Breast epithelium (tissue), 4 donors: ENCODE measurements around the gene LMNA. TPM values are rescaled to one million over a fixed set of nuclear protein-coding genes. Genes with fewer than 3 reads are reported as not detected.

Source experiments
- DNase-seq, 2 donors: peaks; one replicate each; pipeline ENCODE4 v3.0.0-alpha.2; 2019; ENCODE audit warnings: low spot score in 2 of 2
- H3K27ac ChIP-seq, 2 donors: fragments of 200-600 bp; sonication (generic) in 1 of 2; one replicate each; pipeline ENCODE4 v1.5.1; 2016 to 2019; ENCODE audit warnings: mild to moderate bottlenecking in 1 of 2
- H3K27me3 ChIP-seq, 2 donors: fragments of 200-600 bp; sonication (generic) in 1 of 2; one replicate each; pipeline versions ENCODE4 v1.5.1 to v1.6.0; 2017 to 2019; ENCODE audit warnings: control low read depth in 1 of 2, mild to moderate bottlenecking in 1 of 2
- H3K36me3 ChIP-seq: fragments of 200-600 bp; one replicate; pipeline ENCODE4 v1.5.1; 2019
- H3K4me1 ChIP-seq, 2 donors: fragments of 200-600 bp; sonication (generic); one replicate each; pipeline ENCODE4 v1.5.1; 2016 to 2019; ENCODE audit warnings: control low read depth in 1 of 2
- H3K4me3 ChIP-seq, 3 donors: fragments of 200-600 bp; sonication (generic); 1 replicate in 2 of 3; 2 replicates in 1 of 3; pipeline ENCODE4 v1.5.1; 2016 to 2019; ENCODE audit warnings: mild to moderate bottlenecking in 3 of 3, moderate library complexity in 2 of 3
- H3K9me3 ChIP-seq, 2 donors: fragments of 200-600 bp; sonication (generic) in 1 of 2; one replicate each; pipeline ENCODE4 v1.5.1; 2016 to 2019; ENCODE audit warnings: control low read depth in 1 of 2
- POLR2A ChIP-seq: fragments of 450-650 bp; IDR thresholded peaks from one replicate; pipeline ENCODE4 v1.6.1; 2016; ENCODE audit warnings: antibody characterized with exemption, mild to moderate bottlenecking, moderate library complexity
- POLR2AphosphoS5 ChIP-seq, 3 donors: sonication (generic); formaldehyde crosslinking; IDR thresholded peaks; one replicate each; pipeline ENCODE4 v1.6.1; 2017; ENCODE audit warnings: antibody characterized with exemption in 3 of 3
- intact Hi-C: fragments of 100-400 bp; cut with DNase I; formaldehyde crosslinking; loops from one replicate; pipeline ENCODE4 v1.15.1; 2023; ENCODE audit warnings: low total_unique reads
- total RNA-seq, 3 donors: library from RNA; depleted of rRNA; stranded (reverse); fragments of >200 nt; gene quantifications; one replicate each; pipeline ENCODE4 v1.1.0, GENCODE V29; 2016
- TF ChIP-seq, protein P1 (sequence below), 3 donors: fragments of 450-650 bp; IDR thresholded peaks; one replicate each; pipeline ENCODE4 v1.5.1; 2016 to 2017; ENCODE audit warnings: antibody characterized with exemption in 3 of 3, mild to moderate bottlenecking in 3 of 3, moderate library complexity in 3 of 3

The LMNA gene
- total RNA-seq, 3 donors from 2014 or later, result 292 to 367 (median 319) TPM

DNA sequence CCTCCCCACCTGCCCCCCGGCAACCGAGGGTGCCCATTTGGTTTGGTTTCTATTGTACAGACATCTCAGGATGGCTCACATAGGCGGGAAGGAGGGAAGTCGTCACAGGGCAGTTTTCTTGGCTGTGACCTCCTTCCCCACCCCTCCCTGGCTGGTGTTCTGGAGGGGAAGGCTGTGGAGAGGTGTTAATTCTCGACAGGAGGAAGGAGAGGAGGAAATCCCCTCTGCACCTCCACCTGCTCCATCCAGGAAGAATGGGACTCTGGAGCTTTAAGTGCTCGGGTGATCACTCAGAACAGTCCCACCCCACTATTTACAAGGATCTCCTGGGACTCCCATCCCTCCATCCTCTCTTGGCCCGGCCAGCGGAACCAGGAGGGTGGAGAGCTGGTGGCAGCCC is 39.9 kb upstream of the LMNA start:
- Histone ChIP-seq H3K4me1 (no peaks in the 10 kb centered on the region), H3K27ac (no peak overlapping the region)
- TF ChIP-seq POLR2AphosphoS5 (IDR thresholded peaks at IDR 0.05), result no peak

DNA sequence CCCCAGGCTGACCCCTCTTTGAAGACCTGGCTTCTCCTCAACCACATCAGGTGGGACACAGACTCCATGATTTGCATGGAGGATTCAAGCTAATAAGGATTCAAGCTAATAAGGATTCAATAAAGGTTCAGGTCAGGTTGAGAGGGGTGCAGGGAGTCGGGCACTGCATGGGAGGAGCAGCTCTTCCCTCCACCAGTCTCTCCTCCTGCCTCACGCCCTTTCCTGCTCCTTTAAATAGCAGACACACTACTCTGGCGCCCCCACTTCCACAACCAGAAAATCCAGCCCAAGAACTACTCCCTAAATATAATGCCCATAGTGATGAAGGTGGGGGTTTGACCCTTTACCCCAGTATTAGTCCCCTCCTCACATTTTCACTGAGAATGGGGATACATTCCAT is 39.3 kb upstream of the LMNA start:
- no peaks in the 10 kb centered on the region for H3K9me3 ChIP-seq
- H3K4me1 ChIP-seq, result no peaks in the 10 kb centered on the region
- TF ChIP-seq, protein P1, sequence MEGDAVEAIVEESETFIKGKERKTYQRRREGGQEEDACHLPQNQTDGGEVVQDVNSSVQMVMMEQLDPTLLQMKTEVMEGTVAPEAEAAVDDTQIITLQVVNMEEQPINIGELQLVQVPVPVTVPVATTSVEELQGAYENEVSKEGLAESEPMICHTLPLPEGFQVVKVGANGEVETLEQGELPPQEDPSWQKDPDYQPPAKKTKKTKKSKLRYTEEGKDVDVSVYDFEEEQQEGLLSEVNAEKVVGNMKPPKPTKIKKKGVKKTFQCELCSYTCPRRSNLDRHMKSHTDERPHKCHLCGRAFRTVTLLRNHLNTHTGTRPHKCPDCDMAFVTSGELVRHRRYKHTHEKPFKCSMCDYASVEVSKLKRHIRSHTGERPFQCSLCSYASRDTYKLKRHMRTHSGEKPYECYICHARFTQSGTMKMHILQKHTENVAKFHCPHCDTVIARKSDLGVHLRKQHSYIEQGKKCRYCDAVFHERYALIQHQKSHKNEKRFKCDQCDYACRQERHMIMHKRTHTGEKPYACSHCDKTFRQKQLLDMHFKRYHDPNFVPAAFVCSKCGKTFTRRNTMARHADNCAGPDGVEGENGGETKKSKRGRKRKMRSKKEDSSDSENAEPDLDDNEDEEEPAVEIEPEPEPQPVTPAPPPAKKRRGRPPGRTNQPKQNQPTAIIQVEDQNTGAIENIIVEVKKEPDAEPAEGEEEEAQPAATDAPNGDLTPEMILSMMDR (IDR thresholded peaks at IDR 0.05), result no peak
- TF ChIP-seq POLR2A (no peak), POLR2AphosphoS5 (IDR thresholded peaks at IDR 0.05) (no peak)
- H3K27ac ChIP-seq, result peak overlapping the region in 1 of 2 donors; percentile 76
- no peaks in the 10 kb centered on the region for H3K36me3 ChIP-seq
- H3K27me3 ChIP-seq, result no peaks in the 10 kb centered on the region
- intact Hi-C loops, result no loop called here
- DNase-seq, result no peak
- H3K4me3 ChIP-seq, result no peak overlapping the region

More for the DNA sequence above, 39.9 kb upstream of the LMNA start:
- Histone ChIP-seq H3K9me3 (no peaks in the 10 kb centered on the region), H3K27me3 (no peaks in the 10 kb centered on the region), H3K4me3 (no peak overlapping the region), H3K36me3 (no peaks in the 10 kb centered on the region)
- intact Hi-C loops, result no loop called here
- DNase-seq, result no peak

DNA sequence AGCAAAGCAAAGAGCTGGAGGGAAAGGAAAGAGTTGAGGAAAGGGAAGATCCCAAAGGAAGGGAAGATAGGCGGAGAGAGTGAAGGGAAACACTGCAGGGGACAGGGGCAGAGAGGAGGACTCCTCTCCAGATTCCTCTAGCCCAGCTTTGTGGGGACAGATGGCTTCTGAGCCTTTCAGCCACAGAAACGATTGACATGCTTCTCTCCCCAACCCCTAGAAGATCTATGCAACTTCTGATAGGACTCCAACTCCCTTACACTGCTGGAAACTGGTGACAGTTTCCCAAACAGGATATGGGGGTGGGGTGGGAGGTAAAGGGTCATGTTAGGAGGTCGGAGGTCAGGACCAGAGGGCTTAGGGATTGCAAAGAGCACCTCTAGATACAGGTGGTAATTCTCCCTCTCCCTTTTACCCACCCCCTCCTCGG is 38.7 kb upstream of the LMNA start:
- Histone ChIP-seq H3K27me3 (no peaks in the 10 kb centered on the region), H3K36me3 (no peaks in the 10 kb centered on the region), H3K9me3 (no peaks in the 10 kb centered on the region), H3K4me1 (no peaks in the 10 kb centered on the region), H3K4me3 (peak overlapping the region in 2 of 3 donors; percentile 56 to 68), H3K27ac (peak overlapping the region; percentile 50 to 76)
- intact Hi-C loops, result no loop called here
- no peak for DNase-seq
- TF ChIP-seq, protein P1 (IDR thresholded peaks at IDR 0.05), result no peak
- TF ChIP-seq POLR2AphosphoS5 (IDR thresholded peaks at IDR 0.05) (no peak), POLR2A (no peak)

DNA sequence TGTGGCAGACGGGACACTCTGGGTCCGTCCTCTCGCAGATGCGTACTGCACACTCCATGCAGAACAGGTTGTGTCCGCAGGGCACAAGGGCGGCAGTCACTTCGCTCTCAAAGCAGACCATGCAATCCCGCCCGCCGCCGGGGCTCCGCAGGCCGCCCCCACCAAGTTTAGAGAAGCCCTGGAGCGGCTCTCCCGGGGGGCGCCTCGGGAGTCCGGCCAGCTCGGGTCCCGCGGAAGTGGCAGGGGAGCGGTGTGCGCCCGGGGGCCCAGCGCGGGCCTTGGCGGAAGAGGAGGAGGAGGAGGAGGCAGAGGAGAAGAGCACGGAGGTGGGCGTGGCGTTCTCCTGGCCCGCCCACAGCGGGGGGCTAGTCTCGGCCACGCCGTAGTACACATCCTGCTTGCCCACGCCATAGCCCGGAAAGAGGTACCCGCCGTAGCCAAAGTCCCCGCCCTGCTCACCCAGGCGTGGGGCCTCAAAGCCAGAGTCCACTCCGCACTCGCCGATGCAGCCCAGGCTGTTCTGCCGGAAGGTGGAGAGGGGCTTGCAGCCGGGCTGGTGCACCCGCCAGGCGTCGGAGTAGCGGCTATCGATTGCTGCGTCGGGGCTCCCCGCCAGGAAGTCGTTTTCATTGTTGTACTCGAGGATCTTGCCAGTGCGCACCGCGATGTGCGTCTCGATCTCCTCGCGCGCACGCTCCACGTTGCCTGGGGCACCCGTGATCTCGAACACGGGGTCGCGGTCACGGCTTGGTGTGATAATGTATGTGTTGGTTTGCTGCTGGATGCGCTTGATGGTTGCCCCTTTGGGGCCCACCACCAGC is 37.7 kb upstream of the LMNA start:
- H3K9me3 ChIP-seq, result no peaks in the 10 kb centered on the region
- peak overlapping the region; percentile 40 to 68 (median 56) for H3K4me3 ChIP-seq
- no peaks in the 10 kb centered on the region for H3K4me1 ChIP-seq
- peak in 1 of 2 donors; percentile 38 for DNase-seq
- no peaks in the 10 kb centered on the region for H3K36me3 ChIP-seq
- TF ChIP-seq POLR2A, result no peak
- TF ChIP-seq POLR2AphosphoS5 (IDR thresholded peaks at IDR 0.05), result no peak
- TF ChIP-seq, protein P1 (IDR thresholded peaks at IDR 0.05), result peak in 1 of 3 donors; percentile 12
- intact Hi-C loops, result no loop called here
- peak overlapping the region; percentile 50 to 76 for H3K27ac ChIP-seq
- no peaks in the 10 kb centered on the region for H3K27me3 ChIP-seq

DNA sequence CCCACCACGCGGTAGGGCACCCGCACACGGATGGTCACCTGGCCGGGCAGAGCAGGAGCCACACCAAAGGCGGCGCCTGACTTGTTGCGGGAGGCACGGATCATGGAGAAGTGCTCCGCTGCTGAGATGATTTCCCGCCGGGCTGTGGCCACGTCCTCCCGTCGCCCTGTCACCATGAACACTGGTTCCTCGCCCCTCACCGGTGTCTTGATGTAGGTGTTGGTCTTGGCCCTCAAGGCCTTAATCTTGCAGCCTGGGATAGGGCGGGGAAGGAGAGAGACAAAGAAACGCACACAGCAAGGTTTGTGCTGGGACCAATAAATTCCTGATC is 37.1 kb upstream of the LMNA start:
- Histone ChIP-seq H3K36me3 (no peaks in the 10 kb centered on the region), H3K9me3 (no peaks in the 10 kb centered on the region), H3K4me1 (no peaks in the 10 kb centered on the region), H3K4me3 (peak overlapping the region in 2 of 3 donors; percentile 56 to 68), H3K27ac (peak overlapping the region; percentile 50 to 76), H3K27me3 (no peaks in the 10 kb centered on the region)
- intact Hi-C loops, result no loop called here
- no peak for DNase-seq
- no peak for TF ChIP-seq POLR2A
- TF ChIP-seq, protein P1 (IDR thresholded peaks at IDR 0.05), result no peak
- TF ChIP-seq POLR2AphosphoS5 (IDR thresholded peaks at IDR 0.05), result no peak
